Measurements from ENCODE around the gene DKK1. TPM values are rescaled to one million over a fixed set of nuclear protein-coding genes. Genes with fewer than 3 reads are reported as not detected.

The DKK1 gene
- total and polyA plus RNA-seq, 2 of the 13 experiments (the other 11 are each of a cell fraction or from before 2014, with no cell fraction given): 123 to 262 TPM

DNA sequence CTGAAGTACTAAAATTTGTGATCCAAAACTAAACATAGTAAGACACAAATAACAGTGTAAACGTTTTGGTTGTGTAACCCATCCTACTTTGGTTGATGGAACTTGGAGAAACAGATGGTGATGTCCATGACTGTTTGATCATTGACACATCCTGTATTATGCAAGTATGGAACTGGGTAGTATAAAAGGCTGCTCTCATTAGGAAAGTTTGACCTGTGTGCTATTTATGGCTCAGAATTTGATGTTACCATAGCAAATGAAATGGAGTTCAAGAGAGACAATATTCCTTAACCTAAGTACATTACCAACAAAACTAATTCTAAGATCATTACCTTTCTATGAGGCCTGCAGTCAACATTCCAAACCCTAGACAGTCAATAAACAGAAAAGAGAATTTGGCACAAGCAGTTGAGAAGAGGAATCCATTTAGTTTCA is 39.9 kb downstream of the DKK1 start (continued):
- TF ChIP-seq, protein P1, sequence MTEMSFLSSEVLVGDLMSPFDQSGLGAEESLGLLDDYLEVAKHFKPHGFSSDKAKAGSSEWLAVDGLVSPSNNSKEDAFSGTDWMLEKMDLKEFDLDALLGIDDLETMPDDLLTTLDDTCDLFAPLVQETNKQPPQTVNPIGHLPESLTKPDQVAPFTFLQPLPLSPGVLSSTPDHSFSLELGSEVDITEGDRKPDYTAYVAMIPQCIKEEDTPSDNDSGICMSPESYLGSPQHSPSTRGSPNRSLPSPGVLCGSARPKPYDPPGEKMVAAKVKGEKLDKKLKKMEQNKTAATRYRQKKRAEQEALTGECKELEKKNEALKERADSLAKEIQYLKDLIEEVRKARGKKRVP (CRISPR knock-in tag; IDR thresholded peaks at IDR 0.05): peak in 1 of 2 experiments; percentile 66; a peak in 2 of 4 replicates
- TF ChIP-seq RARA (CRISPR knock-in tag; IDR thresholded peaks at IDR 0.05) (peak; percentile 61), KDM4B (CRISPR knock-in tag; IDR thresholded peaks at IDR 0.05) (no peak), ZSCAN21 (CRISPR knock-in tag; IDR thresholded peaks at IDR 0.05; ENCODE audit: borderline replicate concordance) (no peak), ZNF432 (CRISPR knock-in tag; IDR thresholded peaks at IDR 0.05; ENCODE audit: borderline replicate concordance) (no peak), ZNF235 (CRISPR knock-in tag; IDR thresholded peaks at IDR 0.05; ENCODE audit: borderline replicate concordance) (no peak), WIZ (CRISPR knock-in tag; IDR thresholded peaks at IDR 0.05) (no peak; the same call in 1 of the 2 replicates), HES4 (CRISPR knock-in tag; IDR thresholded peaks at IDR 0.05; ENCODE audit: borderline replicate concordance) (no peak), FLYWCH1 (CRISPR knock-in tag; IDR thresholded peaks at IDR 0.05) (no peak), ZNF569 (CRISPR knock-in tag; IDR thresholded peaks at IDR 0.05; ENCODE audit: borderline replicate concordance) (no peak), ZFP82 (CRISPR knock-in tag; IDR thresholded peaks at IDR 0.05; ENCODE audit: borderline replicate concordance) (no peak), HMG20B (CRISPR knock-in tag; conservative IDR thresholded peaks at IDR 0.05) (no peak; the same call in 1 of the 2 replicates), ZNF780A (CRISPR knock-in tag; IDR thresholded peaks at IDR 0.05) (no peak), CBX1 (IDR thresholded peaks at IDR 0.05; ENCODE audit: low read depth) (no peak), SNAI1 (CRISPR knock-in tag; IDR thresholded peaks at IDR 0.05; ENCODE audit: borderline replicate concordance) (no peak), XRCC5 (optimal IDR thresholded peaks at IDR 0.05; ENCODE audit: low read length) (no peak), ZNF772 (CRISPR knock-in tag; IDR thresholded peaks at IDR 0.05) (no peak), POGZ (CRISPR knock-in tag; IDR thresholded peaks at IDR 0.05) (peak; percentile 73), JUN (CRISPR knock-in tag; IDR thresholded peaks at IDR 0.05) (no peak), EP300 (IDR thresholded peaks at IDR 0.05; ENCODE audit: low read depth in 2 of 2, low read length in 2 of 2) (peak; percentile 29 to 84; a peak in 2 of 4 replicates), EP300 (CRISPR knock-in tag; IDR thresholded peaks at IDR 0.05; ENCODE audit: borderline replicate concordance) (peak; percentile 54; the same call in 1 of the 2 replicates), THYN1 (CRISPR knock-in tag; IDR thresholded peaks at IDR 0.05; ENCODE audit: borderline replicate concordance, low read depth) (no peak), ADNP (CRISPR knock-in tag; IDR thresholded peaks at IDR 0.05) (no peak)
- TF ChIP-seq, protein P2, sequence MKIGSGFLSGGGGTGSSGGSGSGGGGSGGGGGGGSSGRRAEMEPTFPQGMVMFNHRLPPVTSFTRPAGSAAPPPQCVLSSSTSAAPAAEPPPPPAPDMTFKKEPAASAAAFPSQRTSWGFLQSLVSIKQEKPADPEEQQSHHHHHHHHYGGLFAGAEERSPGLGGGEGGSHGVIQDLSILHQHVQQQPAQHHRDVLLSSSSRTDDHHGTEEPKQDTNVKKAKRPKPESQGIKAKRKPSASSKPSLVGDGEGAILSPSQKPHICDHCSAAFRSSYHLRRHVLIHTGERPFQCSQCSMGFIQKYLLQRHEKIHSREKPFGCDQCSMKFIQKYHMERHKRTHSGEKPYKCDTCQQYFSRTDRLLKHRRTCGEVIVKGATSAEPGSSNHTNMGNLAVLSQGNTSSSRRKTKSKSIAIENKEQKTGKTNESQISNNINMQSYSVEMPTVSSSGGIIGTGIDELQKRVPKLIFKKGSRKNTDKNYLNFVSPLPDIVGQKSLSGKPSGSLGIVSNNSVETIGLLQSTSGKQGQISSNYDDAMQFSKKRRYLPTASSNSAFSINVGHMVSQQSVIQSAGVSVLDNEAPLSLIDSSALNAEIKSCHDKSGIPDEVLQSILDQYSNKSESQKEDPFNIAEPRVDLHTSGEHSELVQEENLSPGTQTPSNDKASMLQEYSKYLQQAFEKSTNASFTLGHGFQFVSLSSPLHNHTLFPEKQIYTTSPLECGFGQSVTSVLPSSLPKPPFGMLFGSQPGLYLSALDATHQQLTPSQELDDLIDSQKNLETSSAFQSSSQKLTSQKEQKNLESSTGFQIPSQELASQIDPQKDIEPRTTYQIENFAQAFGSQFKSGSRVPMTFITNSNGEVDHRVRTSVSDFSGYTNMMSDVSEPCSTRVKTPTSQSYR (CRISPR knock-in tag; IDR thresholded peaks at IDR 0.05; ENCODE audit: borderline replicate concordance): peak; percentile 27; the same call in 1 of the 2 replicates
- TF ChIP-seq, protein P3, sequence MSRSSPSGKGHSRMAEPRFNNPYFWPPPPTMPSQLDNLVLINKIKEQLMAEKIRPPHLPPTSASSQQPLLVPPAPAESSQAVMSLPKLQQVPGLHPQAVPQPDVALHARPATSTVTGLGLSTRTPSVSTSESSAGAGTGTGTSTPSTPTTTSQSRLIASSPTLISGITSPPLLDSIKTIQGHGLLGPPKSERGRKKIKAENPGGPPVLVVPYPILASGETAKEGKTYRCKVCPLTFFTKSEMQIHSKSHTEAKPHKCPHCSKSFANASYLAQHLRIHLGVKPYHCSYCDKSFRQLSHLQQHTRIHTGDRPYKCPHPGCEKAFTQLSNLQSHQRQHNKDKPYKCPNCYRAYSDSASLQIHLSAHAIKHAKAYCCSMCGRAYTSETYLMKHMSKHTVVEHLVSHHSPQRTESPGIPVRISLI (CRISPR knock-in tag; IDR thresholded peaks at IDR 0.05; ENCODE audit: borderline replicate concordance): no peak
- TF ChIP-seq, protein P4, sequence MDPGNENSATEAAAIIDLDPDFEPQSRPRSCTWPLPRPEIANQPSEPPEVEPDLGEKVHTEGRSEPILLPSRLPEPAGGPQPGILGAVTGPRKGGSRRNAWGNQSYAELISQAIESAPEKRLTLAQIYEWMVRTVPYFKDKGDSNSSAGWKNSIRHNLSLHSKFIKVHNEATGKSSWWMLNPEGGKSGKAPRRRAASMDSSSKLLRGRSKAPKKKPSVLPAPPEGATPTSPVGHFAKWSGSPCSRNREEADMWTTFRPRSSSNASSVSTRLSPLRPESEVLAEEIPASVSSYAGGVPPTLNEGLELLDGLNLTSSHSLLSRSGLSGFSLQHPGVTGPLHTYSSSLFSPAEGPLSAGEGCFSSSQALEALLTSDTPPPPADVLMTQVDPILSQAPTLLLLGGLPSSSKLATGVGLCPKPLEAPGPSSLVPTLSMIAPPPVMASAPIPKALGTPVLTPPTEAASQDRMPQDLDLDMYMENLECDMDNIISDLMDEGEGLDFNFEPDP (CRISPR knock-in tag; conservative IDR thresholded peaks at IDR 0.05): no peak

All from HepG2 (cell line).